Measurements from ENCODE around the gene GAPT.

GRCh38 chr5:58544195-58544594 lies 53.0 kb downstream of the GAPT start:
- TF ChIP-seq POLR2AphosphoS5 (IDR thresholded peaks at IDR 0.05), result no peak
- TF ChIP-seq, protein P1, sequence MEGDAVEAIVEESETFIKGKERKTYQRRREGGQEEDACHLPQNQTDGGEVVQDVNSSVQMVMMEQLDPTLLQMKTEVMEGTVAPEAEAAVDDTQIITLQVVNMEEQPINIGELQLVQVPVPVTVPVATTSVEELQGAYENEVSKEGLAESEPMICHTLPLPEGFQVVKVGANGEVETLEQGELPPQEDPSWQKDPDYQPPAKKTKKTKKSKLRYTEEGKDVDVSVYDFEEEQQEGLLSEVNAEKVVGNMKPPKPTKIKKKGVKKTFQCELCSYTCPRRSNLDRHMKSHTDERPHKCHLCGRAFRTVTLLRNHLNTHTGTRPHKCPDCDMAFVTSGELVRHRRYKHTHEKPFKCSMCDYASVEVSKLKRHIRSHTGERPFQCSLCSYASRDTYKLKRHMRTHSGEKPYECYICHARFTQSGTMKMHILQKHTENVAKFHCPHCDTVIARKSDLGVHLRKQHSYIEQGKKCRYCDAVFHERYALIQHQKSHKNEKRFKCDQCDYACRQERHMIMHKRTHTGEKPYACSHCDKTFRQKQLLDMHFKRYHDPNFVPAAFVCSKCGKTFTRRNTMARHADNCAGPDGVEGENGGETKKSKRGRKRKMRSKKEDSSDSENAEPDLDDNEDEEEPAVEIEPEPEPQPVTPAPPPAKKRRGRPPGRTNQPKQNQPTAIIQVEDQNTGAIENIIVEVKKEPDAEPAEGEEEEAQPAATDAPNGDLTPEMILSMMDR (IDR thresholded peaks at IDR 0.05 in 8 of 11, conservative IDR thresholded peaks at IDR 0.05 in 3 of 11), result no peak
- no peak for TF ChIP-seq POLR2A (IDR thresholded peaks at IDR 0.05)

All from spleen (tissue), 7 donors.